Omental fat pad (tissue), 4 donors: Measurements from ENCODE around the gene ARHGAP15. TPM values are rescaled to one million over a fixed set of nuclear protein-coding genes. Genes with fewer than 3 reads are reported as not detected.

ENCODE experiments used
- ATAC-seq: fragments of 150-250 bp; one replicate; pipeline ENCODE4 v1.9.1; 2016; ENCODE audit warnings: mild to moderate bottlenecking, moderate library complexity; ENCODE audit not compliant: low FRiP score
- DNase-seq: peaks from one replicate; pipeline ENCODE4 v3.0.0-alpha.2; 2019; ENCODE audit warnings: low spot score
- total RNA-seq, 4 donors: library from RNA; depleted of rRNA; stranded (reverse); fragments of >200 nt; gene quantifications; one replicate each; pipeline ENCODE4 v1.1.0, GENCODE V29; 2016
- TF ChIP-seq, protein P1 (sequence below), 3 donors: fragments of 450-650 bp; IDR thresholded peaks; one replicate each; pipeline ENCODE4 v1.5.1; 2016 to 2017; ENCODE audit warnings: antibody characterized with exemption in 3 of 3, mild to moderate bottlenecking in 3 of 3, moderate library complexity in 2 of 3

ARHGAP15 gene
- total RNA-seq, 4 donors from 2014 or later: 12.2 to 27.6 (median 20.7) TPM

DNA sequence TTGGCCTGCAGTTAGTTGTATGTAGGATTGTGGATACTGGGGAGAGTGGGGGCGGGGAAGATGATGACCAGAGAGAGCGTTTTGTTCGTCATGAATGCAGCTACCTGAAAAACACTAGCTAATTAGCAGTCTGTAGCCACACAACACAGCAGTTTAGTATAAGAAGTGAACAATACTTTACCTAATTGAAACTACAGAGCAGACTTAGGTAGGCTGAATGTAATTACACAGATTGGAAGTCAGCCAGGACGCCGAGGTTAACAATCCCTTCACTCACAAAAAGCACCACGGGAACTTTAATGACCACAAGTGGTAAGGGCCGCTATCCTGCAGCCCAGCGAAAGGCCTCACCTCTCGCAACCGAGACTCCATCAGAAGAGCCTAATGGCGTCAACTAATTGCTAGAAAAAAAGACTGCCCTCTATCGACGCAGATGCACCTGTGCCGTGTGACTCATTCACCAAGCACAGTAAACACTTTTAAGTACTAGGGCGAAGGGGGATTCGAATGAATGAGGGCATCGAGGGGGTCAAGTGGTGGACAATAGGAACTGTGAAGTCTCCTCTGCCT, 591.0 kb downstream of the ARHGAP15 start:
- ATAC-seq: no peak
- TF ChIP-seq, protein P1, sequence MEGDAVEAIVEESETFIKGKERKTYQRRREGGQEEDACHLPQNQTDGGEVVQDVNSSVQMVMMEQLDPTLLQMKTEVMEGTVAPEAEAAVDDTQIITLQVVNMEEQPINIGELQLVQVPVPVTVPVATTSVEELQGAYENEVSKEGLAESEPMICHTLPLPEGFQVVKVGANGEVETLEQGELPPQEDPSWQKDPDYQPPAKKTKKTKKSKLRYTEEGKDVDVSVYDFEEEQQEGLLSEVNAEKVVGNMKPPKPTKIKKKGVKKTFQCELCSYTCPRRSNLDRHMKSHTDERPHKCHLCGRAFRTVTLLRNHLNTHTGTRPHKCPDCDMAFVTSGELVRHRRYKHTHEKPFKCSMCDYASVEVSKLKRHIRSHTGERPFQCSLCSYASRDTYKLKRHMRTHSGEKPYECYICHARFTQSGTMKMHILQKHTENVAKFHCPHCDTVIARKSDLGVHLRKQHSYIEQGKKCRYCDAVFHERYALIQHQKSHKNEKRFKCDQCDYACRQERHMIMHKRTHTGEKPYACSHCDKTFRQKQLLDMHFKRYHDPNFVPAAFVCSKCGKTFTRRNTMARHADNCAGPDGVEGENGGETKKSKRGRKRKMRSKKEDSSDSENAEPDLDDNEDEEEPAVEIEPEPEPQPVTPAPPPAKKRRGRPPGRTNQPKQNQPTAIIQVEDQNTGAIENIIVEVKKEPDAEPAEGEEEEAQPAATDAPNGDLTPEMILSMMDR (IDR thresholded peaks at IDR 0.05): no peak
- no peak for DNase-seq

DNA sequence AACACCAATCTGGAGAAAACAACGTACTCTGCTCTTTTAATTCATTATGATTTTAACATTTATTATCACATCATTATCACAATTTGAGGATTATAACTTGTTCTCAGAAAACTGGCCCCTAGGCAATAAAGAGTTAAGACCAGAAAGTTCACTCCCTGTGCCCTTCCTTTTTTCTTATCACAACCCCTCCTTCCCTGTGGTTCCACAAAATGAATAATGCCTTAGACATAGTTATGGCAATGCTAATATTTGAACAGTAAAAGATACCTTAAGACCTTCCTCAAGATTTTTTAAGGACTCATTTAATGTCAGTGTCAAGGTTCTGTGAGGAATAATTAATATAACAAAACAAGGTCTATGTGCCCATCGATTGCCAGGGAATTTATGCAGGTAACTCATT, 596.2 kb downstream of the ARHGAP15 start:
- ATAC-seq: no peak
- TF ChIP-seq, protein P1 (IDR thresholded peaks at IDR 0.05): no peak
- DNase-seq: no peak

- DNase-seq (no peak), ATAC-seq (no peak)
- TF ChIP-seq, protein P1 (IDR thresholded peaks at IDR 0.05): no peak
These were observed 597.1 kb downstream of the ARHGAP15 start for GRCh38 chr2:143726151-143726845.

DNA sequence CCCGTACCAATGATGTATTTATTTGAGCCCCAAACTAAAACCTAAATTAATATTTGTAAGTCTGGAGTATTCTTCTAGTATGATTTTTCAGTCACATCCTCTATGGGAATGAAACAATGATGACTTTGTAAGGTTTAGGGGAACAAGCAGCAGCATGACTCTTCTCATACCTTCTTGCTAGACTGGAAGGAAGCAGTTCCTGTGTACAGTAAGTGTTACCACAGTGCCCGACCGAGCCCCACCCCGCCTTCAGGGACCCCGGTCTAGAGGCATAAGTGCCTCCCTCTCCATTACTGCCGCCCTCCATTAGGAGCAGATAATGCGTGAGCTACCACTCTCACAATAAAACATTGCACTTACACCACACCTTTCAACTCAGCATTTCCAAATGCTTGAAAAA, 599.3 kb downstream of the ARHGAP15 start:
- ATAC-seq (no peak), DNase-seq (no peak)
- TF ChIP-seq, protein P1 (IDR thresholded peaks at IDR 0.05): no peak

DNA sequence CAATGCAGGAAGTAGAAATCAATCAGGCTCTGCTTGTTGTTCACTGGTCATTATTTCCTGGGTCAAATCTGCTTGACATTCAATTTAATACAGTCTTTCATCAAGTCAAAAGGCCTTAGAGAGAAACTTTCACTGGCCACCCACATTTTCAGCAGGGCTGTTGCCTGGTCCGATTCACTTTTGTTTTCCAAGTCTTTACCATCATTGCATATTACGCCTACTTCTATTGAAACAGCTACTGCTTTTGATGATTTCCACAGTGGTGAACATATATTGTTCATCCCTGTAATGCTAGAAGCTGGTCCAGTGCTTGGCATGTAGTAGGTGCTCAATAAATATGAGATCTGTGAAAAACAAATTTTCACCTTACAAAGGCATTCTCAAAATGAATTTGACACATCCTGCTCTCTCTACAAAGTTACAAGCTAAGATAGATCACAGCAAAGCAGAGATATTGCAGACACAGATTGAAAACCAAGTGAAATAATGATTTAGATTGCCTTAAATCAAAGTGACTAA, 600.1 kb downstream of the ARHGAP15 start:
- TF ChIP-seq, protein P1 (IDR thresholded peaks at IDR 0.05): no peak
- ATAC-seq (no peak), DNase-seq (no peak)

DNA sequence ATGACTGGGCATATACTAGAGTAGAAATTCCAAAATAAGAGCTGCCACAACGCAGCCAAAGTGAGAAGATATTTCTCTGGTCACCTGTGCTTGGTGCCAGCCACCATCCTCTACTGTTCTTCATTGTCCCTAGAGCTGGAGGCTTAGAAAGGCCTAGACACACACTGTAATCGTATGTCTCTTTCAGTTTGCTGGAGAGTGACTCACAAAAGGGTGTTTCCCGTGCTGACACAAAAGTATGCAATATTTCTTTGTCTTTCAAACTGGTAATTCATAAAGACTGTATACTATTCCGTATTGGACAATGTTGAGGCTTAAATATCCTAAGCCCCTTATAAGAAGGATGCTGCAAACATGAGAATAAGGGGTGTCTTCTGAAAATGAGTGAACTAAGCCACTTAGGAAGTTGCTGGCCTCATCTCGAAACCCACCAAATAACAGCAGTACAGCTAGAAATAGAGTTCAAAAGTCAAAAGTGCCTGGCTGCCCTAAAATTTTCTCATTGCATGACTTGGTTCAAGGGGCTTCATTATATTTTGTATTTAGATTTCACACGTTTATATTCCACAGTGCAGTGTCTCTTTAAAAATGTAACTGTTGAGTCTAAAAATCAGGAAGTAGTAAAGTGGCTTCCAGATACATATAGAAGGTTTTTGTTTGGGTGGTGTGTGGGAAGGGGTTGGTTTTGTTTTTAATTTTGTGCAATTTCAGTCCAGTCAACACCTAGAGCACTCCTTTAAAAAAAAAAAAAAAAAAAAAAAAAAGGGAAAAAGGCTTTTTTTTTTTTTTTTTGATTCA, 601.1 kb downstream of the ARHGAP15 start:
- DNase-seq (no peak), ATAC-seq (no peak)
- TF ChIP-seq, protein P1 (IDR thresholded peaks at IDR 0.05): no peak
